Measurements from ENCODE around the gene CNOT4.
"Not testable (repeated sequence)": the region's sequence is repeated elsewhere in the genome, so short reads cannot be mapped to it uniquely, and the experiment has no call there.

CNOT4 gene

GRCh38 chr7:135334830-135335543 is 174.9 kb downstream of the CNOT4 start:
- in situ Hi-C loops (cut with HindIII; ENCODE audit: low sequenced_read_pairs) = no loop called here

GRCh38 chr7:135333946-135334345 is 176.0 kb downstream of the CNOT4 start:
- in situ Hi-C loops (cut with HindIII; ENCODE audit: low sequenced_read_pairs) = no loop called here

GRCh38 chr7:135333200-135333599 is 176.7 kb downstream of the CNOT4 start:
- in situ Hi-C loops (cut with HindIII; ENCODE audit: low sequenced_read_pairs) = no loop called here

GRCh38 chr7:135330088-135330487 is 179.8 kb downstream of the CNOT4 start:
- in situ Hi-C loops (cut with HindIII; ENCODE audit: low sequenced_read_pairs) = no loop called here

GRCh38 chr7:135328526-135328925 is 181.4 kb downstream of the CNOT4 start:
- in situ Hi-C loops (cut with HindIII; ENCODE audit: low sequenced_read_pairs) = no loop called here

- in situ Hi-C loops (cut with HindIII; ENCODE audit: low sequenced_read_pairs) = no loop called here
These were observed 181.8 kb downstream of the CNOT4 start for GRCh38 chr7:135328053-135328452.

GRCh38 chr7:135327458-135327857 is 182.4 kb downstream of the CNOT4 start:
- in situ Hi-C loops (cut with HindIII; ENCODE audit: low sequenced_read_pairs) = no loop called here

- in situ Hi-C loops (cut with HindIII; ENCODE audit: low sequenced_read_pairs) = no loop called here
These were observed 183.1 kb downstream of the CNOT4 start for GRCh38 chr7:135326636-135327280.

GRCh38 chr7:135322571-135323340 is 187.1 kb downstream of the CNOT4 start:
- in situ Hi-C loops (cut with HindIII; ENCODE audit: low sequenced_read_pairs) = no loop called here

- in situ Hi-C loops (cut with HindIII; ENCODE audit: low sequenced_read_pairs) = no loop called here
These were observed 188.3 kb downstream of the CNOT4 start for GRCh38 chr7:135321556-135321955.

- in situ Hi-C loops (cut with HindIII; ENCODE audit: low sequenced_read_pairs) = not testable (repeated sequence)
These were observed 188.9 kb downstream of the CNOT4 start for GRCh38 chr7:135320953-135321352.

GRCh38 chr7:135320268-135320667 is 189.6 kb downstream of the CNOT4 start:
- in situ Hi-C loops (cut with HindIII; ENCODE audit: low sequenced_read_pairs) = no loop called here

GRCh38 chr7:135317676-135318325 is 192.1 kb downstream of the CNOT4 start:
- in situ Hi-C loops (cut with HindIII; ENCODE audit: low sequenced_read_pairs) = no loop called here

GRCh38 chr7:135316648-135317313 is 193.1 kb downstream of the CNOT4 start:
- in situ Hi-C loops (cut with HindIII; ENCODE audit: low sequenced_read_pairs) = no loop called here

- in situ Hi-C loops (cut with HindIII; ENCODE audit: low sequenced_read_pairs) = no loop called here
These were observed 195.9 kb downstream of the CNOT4 start for GRCh38 chr7:135313971-135314370.

All from endothelial cell of hepatic sinusoid (primary cell).